ENCODE data around the gene TLE6.

DNA sequence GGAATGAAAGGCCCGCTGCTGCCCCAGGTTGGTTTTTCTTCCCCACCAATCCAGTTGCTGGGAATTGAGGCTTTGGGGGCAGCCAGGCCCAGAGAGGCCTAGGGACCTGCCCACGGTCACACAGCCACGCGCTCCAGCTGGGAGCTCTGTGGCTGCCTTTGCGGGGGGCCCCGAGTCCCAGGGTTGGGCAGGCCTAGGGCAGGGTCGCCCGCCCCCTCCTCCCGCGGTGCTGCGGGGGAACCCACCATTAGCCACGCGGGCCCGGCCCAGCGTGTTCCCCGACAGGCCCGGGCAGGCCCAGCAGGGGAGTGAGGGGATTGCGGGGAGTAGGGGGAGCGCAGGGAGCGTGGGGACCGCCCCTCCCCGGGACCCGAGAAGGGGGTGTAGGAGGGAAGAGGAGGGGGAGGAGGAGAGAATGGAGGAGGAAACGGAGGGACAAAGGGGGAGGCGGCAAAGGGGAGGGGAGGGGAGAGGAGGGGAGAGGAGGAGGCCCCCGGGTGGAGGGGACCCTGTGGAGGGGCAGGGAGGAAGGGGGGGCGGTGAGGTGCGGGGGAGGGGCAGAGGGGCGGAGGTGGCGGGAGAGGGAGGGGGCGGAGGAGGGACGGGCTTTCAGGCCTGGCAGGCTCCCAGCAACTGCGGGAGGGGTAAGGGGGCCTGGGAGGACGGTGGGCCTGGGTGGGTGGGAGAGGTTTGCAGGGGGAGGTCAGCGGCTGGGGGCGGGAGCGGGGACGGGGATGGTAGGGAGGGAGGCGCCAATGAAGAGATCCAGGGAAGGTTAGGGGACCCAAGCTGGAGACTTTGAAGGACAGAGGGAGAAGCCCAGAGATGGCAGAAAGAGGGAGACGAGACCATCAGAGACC is 64.6 kb downstream of the TLE6 start:
- no peak for TF ChIP-seq POLR2A (IDR thresholded peaks at IDR 0.05; ENCODE audit: control extremely low read depth in 1 of 2, low read depth in 2 of 2, low read length in 2 of 2)
- TF ChIP-seq EZH2 (IDR thresholded peaks at IDR 0.05; ENCODE audit: low read depth, low read length, severe bottlenecking), result no peak
- no peak for TF ChIP-seq POLR2AphosphoS5 (IDR thresholded peaks at IDR 0.05; ENCODE audit: low read depth, low read length)
- TF ChIP-seq, protein P1, sequence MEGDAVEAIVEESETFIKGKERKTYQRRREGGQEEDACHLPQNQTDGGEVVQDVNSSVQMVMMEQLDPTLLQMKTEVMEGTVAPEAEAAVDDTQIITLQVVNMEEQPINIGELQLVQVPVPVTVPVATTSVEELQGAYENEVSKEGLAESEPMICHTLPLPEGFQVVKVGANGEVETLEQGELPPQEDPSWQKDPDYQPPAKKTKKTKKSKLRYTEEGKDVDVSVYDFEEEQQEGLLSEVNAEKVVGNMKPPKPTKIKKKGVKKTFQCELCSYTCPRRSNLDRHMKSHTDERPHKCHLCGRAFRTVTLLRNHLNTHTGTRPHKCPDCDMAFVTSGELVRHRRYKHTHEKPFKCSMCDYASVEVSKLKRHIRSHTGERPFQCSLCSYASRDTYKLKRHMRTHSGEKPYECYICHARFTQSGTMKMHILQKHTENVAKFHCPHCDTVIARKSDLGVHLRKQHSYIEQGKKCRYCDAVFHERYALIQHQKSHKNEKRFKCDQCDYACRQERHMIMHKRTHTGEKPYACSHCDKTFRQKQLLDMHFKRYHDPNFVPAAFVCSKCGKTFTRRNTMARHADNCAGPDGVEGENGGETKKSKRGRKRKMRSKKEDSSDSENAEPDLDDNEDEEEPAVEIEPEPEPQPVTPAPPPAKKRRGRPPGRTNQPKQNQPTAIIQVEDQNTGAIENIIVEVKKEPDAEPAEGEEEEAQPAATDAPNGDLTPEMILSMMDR (IDR thresholded peaks at IDR 0.05; ENCODE audit: control extremely low read depth in 1 of 3, insufficient read depth in 1 of 3, low read depth in 1 of 3, low read length in 3 of 3), result no peak
- TF ChIP-seq CHD1 (IDR thresholded peaks at IDR 0.05; ENCODE audit: low read depth, low read length), result no peak
- TF ChIP-seq, protein P2, sequence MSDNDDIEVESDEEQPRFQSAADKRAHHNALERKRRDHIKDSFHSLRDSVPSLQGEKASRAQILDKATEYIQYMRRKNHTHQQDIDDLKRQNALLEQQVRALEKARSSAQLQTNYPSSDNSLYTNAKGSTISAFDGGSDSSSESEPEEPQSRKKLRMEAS (IDR thresholded peaks at IDR 0.05), result no peak
- no peak for TF ChIP-seq CBX5 (IDR thresholded peaks at IDR 0.05; ENCODE audit: low read depth, low read length)
- TF ChIP-seq NRF1 (IDR thresholded peaks at IDR 0.05; ENCODE audit: low read depth, low read length), result no peak
- no peak for TF ChIP-seq MAFK (IDR thresholded peaks at IDR 0.05; ENCODE audit: low read depth, low read length)
- TF ChIP-seq, protein P3, sequence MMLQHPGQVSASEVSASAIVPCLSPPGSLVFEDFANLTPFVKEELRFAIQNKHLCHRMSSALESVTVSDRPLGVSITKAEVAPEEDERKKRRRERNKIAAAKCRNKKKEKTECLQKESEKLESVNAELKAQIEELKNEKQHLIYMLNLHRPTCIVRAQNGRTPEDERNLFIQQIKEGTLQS (IDR thresholded peaks at IDR 0.05; ENCODE audit: insufficient read depth, low read depth, low read length), result no peak
- no peak for TF ChIP-seq GTF2F1 (IDR thresholded peaks at IDR 0.05; ENCODE audit: borderline replicate concordance, low read depth, low read length)
- no peak for TF ChIP-seq CHD2 (IDR thresholded peaks at IDR 0.05; ENCODE audit: low read length)
- no peak for TF ChIP-seq FOSL1 (IDR thresholded peaks at IDR 0.05; ENCODE audit: insufficient read depth, low read depth, low read length)
